Measurements from ENCODE around the gene THAP12.

GRCh38 chr11:76318744-76319384 lies 62.1 kb downstream of the THAP12 start:
- TF ChIP-seq CTCF (IDR thresholded peaks at IDR 0.05; ENCODE audit: insufficient read depth, low read depth, low read length): peak; percentile 80
- TF ChIP-seq EZH2 (IDR thresholded peaks at IDR 0.05; ENCODE audit: insufficient read depth, low read length): no peak

Measured in astrocyte (in vitro differentiated cells and primary cell).